ENCODE results near the gene GPATCH8. TPM values are rescaled to one million over a fixed set of nuclear protein-coding genes. Genes with fewer than 3 reads are reported as not detected.

Gene GPATCH8
- polyA plus RNA-seq, 1 of the 3 experiments (the other 2 are of a cell fraction), result 12.7 TPM

- no peak overlapping the region for H3K4me3 ChIP-seq (ENCODE audit: low read depth in 2 of 2, low read length in 1 of 2)
- peaks cover 0 to 22% of the 10 kb centered on the region in 2 experiments for H3K36me3 ChIP-seq (replicated peaks in 1 of 2; ENCODE audit: control insufficient read depth in 1 of 2, insufficient read depth in 2 of 2, low read length in 1 of 2)
- CTCF ChIA-PET, result interaction anchor here (1.5 kb wide), 1 partner anchor 15 kb away, joined by 3 read pairs; no protein-coding TSS in a partner anchor
- H3K27me3 ChIP-seq (ENCODE audit: insufficient read depth), result no peaks in the 10 kb centered on the region
- 96% methylated on average over 2 of the region's 2 CpGs for WGBS (ENCODE audit: low lambda C conversion rate)
- peaks cover 0 to 2% of the 10 kb centered on the region in 2 experiments; a peak in 2 of 4 replicates for H3K4me1 ChIP-seq (ENCODE audit: control insufficient read depth in 1 of 2, insufficient read depth in 2 of 2, low read depth in 1 of 2, low read length in 1 of 2)
- no peak overlapping the region for H3K4me2 ChIP-seq
- no peaks in the 10 kb centered on the region for H3K9me3 ChIP-seq
- H3F3A ChIP-seq (replicated peaks; ENCODE audit: insufficient read depth), result peaks cover 4% of the 10 kb centered on the region
- TF ChIP-seq, protein P1, sequence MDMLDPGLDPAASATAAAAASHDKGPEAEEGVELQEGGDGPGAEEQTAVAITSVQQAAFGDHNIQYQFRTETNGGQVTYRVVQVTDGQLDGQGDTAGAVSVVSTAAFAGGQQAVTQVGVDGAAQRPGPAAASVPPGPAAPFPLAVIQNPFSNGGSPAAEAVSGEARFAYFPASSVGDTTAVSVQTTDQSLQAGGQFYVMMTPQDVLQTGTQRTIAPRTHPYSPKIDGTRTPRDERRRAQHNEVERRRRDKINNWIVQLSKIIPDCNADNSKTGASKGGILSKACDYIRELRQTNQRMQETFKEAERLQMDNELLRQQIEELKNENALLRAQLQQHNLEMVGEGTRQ (IDR thresholded peaks at IDR 0.05; ENCODE audit: borderline replicate concordance, low read depth, low read length), result no peak
- no peak for TF ChIP-seq MEF2A (IDR thresholded peaks at IDR 0.05; ENCODE audit: borderline replicate concordance, low read depth)
- TF ChIP-seq TAF1 (IDR thresholded peaks at IDR 0.05; ENCODE audit: borderline replicate concordance, low read depth, low read length), result no peak
- TF ChIP-seq CHD2 (IDR thresholded peaks at IDR 0.05; ENCODE audit: low read length, partially characterized antibody), result no peak
- no peak for TF ChIP-seq GABPA (IDR thresholded peaks at IDR 0.05; ENCODE audit: low read depth)
- no peak for TF ChIP-seq RAD21 (IDR thresholded peaks at IDR 0.05; ENCODE audit: low read length)
- no peak overlapping the region for H2AFZ ChIP-seq (ENCODE audit: low read depth)
- DNase-seq, result no peak
- H3K27ac ChIP-seq (ENCODE audit: low read depth in 2 of 2, low read length in 1 of 2), result no peak overlapping the region
- H3K79me2 ChIP-seq (ENCODE audit: insufficient read depth), result peaks cover 100% of the 10 kb centered on the region
- POLR2A ChIA-PET, result no interaction called here
- no peaks in the 10 kb centered on the region for H3K9me2 ChIP-seq
- peaks cover 99% of the 10 kb centered on the region for H4K20me1 ChIP-seq (ENCODE audit: insufficient read depth)
- no peak overlapping the region for H3K9ac ChIP-seq
Measured at GRCh38 chr17:44492706-44493272, 10.4 kb downstream of the GPATCH8 start.

- Histone ChIP-seq H3K4me1 (ENCODE audit: control insufficient read depth in 1 of 2, insufficient read depth in 2 of 2, low read depth in 1 of 2, low read length in 1 of 2) (no peaks in the 10 kb centered on the region), H3K4me3 (ENCODE audit: low read depth in 2 of 2, low read length in 1 of 2) (no peak overlapping the region), H3K9me2 (no peaks in the 10 kb centered on the region), H3K79me2 (ENCODE audit: insufficient read depth) (peaks cover 100% of the 10 kb centered on the region), H3K27me3 (ENCODE audit: insufficient read depth) (no peaks in the 10 kb centered on the region), H3F3A (replicated peaks; ENCODE audit: insufficient read depth) (peaks cover 18% of the 10 kb centered on the region), H4K20me1 (ENCODE audit: insufficient read depth) (peaks cover 99% of the 10 kb centered on the region), H3K4me2 (no peak overlapping the region), H3K9me3 (no peaks in the 10 kb centered on the region), H3K36me3 (replicated peaks in 1 of 2; ENCODE audit: control insufficient read depth in 1 of 2, insufficient read depth in 2 of 2, low read length in 1 of 2) (peaks cover 0 to 36% of the 10 kb centered on the region in 2 experiments), H3K9ac (no peak overlapping the region), H2AFZ (ENCODE audit: low read depth) (no peak overlapping the region), H3K27ac (ENCODE audit: low read depth in 2 of 2, low read length in 1 of 2) (no peak overlapping the region)
- 96% methylated on average over 6 of the region's 6 CpGs for WGBS (ENCODE audit: low lambda C conversion rate)
- DNase-seq, result no peak
- TF ChIP-seq ELF1 (IDR thresholded peaks at IDR 0.05) (no peak), MAX (IDR thresholded peaks at IDR 0.05; ENCODE audit: low read depth) (no peak), MXI1 (IDR thresholded peaks at IDR 0.05; ENCODE audit: low read depth, low read length) (no peak), TEAD4 (IDR thresholded peaks at IDR 0.05; ENCODE audit: borderline replicate concordance, insufficient read depth) (no peak), NRF1 (IDR thresholded peaks at IDR 0.05; ENCODE audit: low read depth, low read length) (no peak), TAF1 (IDR thresholded peaks at IDR 0.05; ENCODE audit: borderline replicate concordance, low read depth, low read length) (no peak), CHD2 (IDR thresholded peaks at IDR 0.05; ENCODE audit: low read length, partially characterized antibody) (no peak), RCOR1 (IDR thresholded peaks at IDR 0.05; ENCODE audit: low read length) (no peak), SMC3 (IDR thresholded peaks at IDR 0.05; ENCODE audit: low read depth, low read length) (no peak), RAD21 (IDR thresholded peaks at IDR 0.05; ENCODE audit: low read length) (no peak)
- ChIA-PET CTCF (no interaction called here), POLR2A (no interaction called here)
Measured at GRCh38 chr17:44489581-44489980, 13.6 kb downstream of the GPATCH8 start.
